GM23338 (cell line): Measurements from ENCODE around the gene ZNF324. TPM values are rescaled to one million over a fixed set of nuclear protein-coding genes. Genes with fewer than 3 reads are reported as not detected.
A peak's percentile ranks its signal among the peaks of the same experiment; 100 is the strongest.

Experiments
- ATAC-seq: fragments of 200-7000 bp; cut with Tn5 transposase; 3 replicates; pipeline ENCODE4 v1.9.1; 2020
- DNase-seq: peaks from one replicate; pipeline ENCODE4 v3.0.0-alpha.2; 2015; ENCODE audit warnings: low spot score
- H2AFZ ChIP-seq: fragments of 200-600 bp; sonication (generic); 2 replicates; pipeline ENCODE4 v1.8.0; 2016; ENCODE audit warnings: antibody characterized with exemption, mild to moderate bottlenecking, moderate library complexity
- H3F3A ChIP-seq: fragments of 200-600 bp; sonication (generic); replicated peaks from 2 replicates; pipeline ENCODE4 v1.8.0; 2017; ENCODE audit warnings: antibody characterized with exemption, mixed run types, low read depth
- H3K27ac ChIP-seq: fragments of 200-600 bp; sonication (generic); 2 replicates; pipeline ENCODE4 v1.6.1; 2016; ENCODE audit warnings: low read depth
- H3K27me3 ChIP-seq: fragments of 200-600 bp; sonication (generic); 2 replicates; pipeline ENCODE4 v1.8.0; 2016; ENCODE audit warnings: mild to moderate bottlenecking, mixed run types, moderate library complexity; ENCODE audit not compliant: insufficient read depth
- H3K36me3 ChIP-seq: fragments of 200-600 bp; sonication (generic); 2 replicates; pipeline ENCODE4 v1.8.0; 2016; ENCODE audit warnings: mild to moderate bottlenecking; ENCODE audit not compliant: insufficient read depth
- H3K4me1 ChIP-seq: fragments of 200-600 bp; sonication (generic); 2 replicates; pipeline ENCODE4 v1.8.0; 2016; ENCODE audit warnings: mild to moderate bottlenecking, moderate library complexity; ENCODE audit not compliant: insufficient read depth
- H3K4me2 ChIP-seq: fragments of 200-600 bp; sonication (generic); 2 replicates; pipeline ENCODE4 v1.7.1; 2017; ENCODE audit warnings: mixed run types
- H3K4me3 ChIP-seq: fragments of 200-600 bp; sonication (generic); 2 replicates; pipeline ENCODE4 v1.6.1; 2016; ENCODE audit warnings: mixed run types
- H3K79me2 ChIP-seq: fragments of 200-600 bp; sonication (generic); replicated peaks from 2 replicates; pipeline ENCODE4 v1.8.0; 2017; ENCODE audit warnings: mild to moderate bottlenecking; ENCODE audit not compliant: insufficient read depth
- H3K9me2 ChIP-seq: fragments of 200-600 bp; sonication (generic); 2 replicates; pipeline ENCODE4 v1.8.0; 2017; ENCODE audit not compliant: insufficient read depth
- H4K20me1 ChIP-seq: fragments of 200-600 bp; sonication (generic); replicated peaks from 2 replicates; pipeline ENCODE4 v1.8.0; 2017; ENCODE audit warnings: mild to moderate bottlenecking; ENCODE audit not compliant: insufficient read depth
- H3K27ac Mint-ChIP-seq: 2 replicates; pipeline ENCODE4 v1.8.0; 2020; ENCODE audit warnings: inconsistent platforms, mild to moderate bottlenecking, moderate library complexity, mixed read lengths
- H3K27me3 Mint-ChIP-seq: 3 replicates; pipeline ENCODE4 v1.8.0; 2022; ENCODE audit warnings: low read depth, mild to moderate bottlenecking, moderate library complexity, mixed read lengths, inconsistent platforms; ENCODE audit not compliant: insufficient read depth, poor library complexity
- H3K36me3 Mint-ChIP-seq: 3 replicates; pipeline ENCODE4 v1.8.0; 2021; ENCODE audit warnings: low read depth, mild to moderate bottlenecking, inconsistent platforms, moderate library complexity, mixed read lengths
- H3K4me1 Mint-ChIP-seq: 3 replicates; pipeline ENCODE4 v1.8.0; 2020; ENCODE audit warnings: mild to moderate bottlenecking, inconsistent platforms, mixed read lengths
- H3K4me3 Mint-ChIP-seq: 3 replicates; pipeline ENCODE4 v1.8.0; 2021; ENCODE audit warnings: moderate library complexity, mild to moderate bottlenecking, inconsistent platforms, mixed read lengths
- H3K9me3 Mint-ChIP-seq: 3 replicates; pipeline ENCODE4 v1.8.0; 2020; ENCODE audit warnings: moderate library complexity, mild to moderate bottlenecking, inconsistent platforms, mixed read lengths
- CREB1 ChIP-seq: fragments of 250-450 bp; sonication (Bioruptor Pico); IDR thresholded peaks from 2 replicates; pipeline ENCODE4 v1.5.0; 2020; ENCODE audit warnings: low read depth, mild to moderate bottlenecking, moderate library complexity
- CTCF ChIP-seq, 2 experiments: fragments of 200-600 bp in 1 of 2; sonication (generic) in 1 of 2; conservative IDR thresholded peaks; 2 replicates each; pipeline versions ENCODE4 v1.5.1 to v1.6.1; 2016 to 2017; ENCODE audit warnings: antibody characterized with exemption in 2 of 2, low read depth in 2 of 2, mild to moderate bottlenecking in 2 of 2, moderate library complexity in 1 of 2
- JUNB ChIP-seq: IDR thresholded peaks from one replicate; pipeline ENCODE4 v1.6.1; 2016; ENCODE audit warnings: antibody characterized with exemption; ENCODE audit not compliant: unreplicated experiment
- NANOG ChIP-seq: IDR thresholded peaks from 2 replicates; pipeline ENCODE4 v1.6.1; 2016; ENCODE audit warnings: antibody characterized with exemption, borderline replicate concordance
- POLR2AphosphoS5 ChIP-seq: IDR thresholded peaks from 2 replicates; pipeline ENCODE4 v1.6.1; 2016; ENCODE audit warnings: antibody characterized with exemption, low read depth
- polyA plus RNA-seq: library from polyadenylated mRNA; unstranded; fragments of >200 nt; fragmentation: Nextera tagmentation; extraction: Ambion mirVana; gene quantifications from 2 replicates; pipeline ENCODE4 v1.2.1, GENCODE V29; 2016
- total RNA-seq: library from RNA; depleted of rRNA; stranded (reverse); fragments of >200 nt; shearing (Covaris generic); gene quantifications from 2 replicates; pipeline ENCODE4 v1.2.3, GENCODE V29; 2014
- TF ChIP-seq, protein P1 (sequence below): IDR thresholded peaks from one replicate; pipeline ENCODE4 v1.6.1; 2018; ENCODE audit warnings: antibody characterized with exemption; ENCODE audit not compliant: unreplicated experiment
- TF ChIP-seq, protein P2 (sequence below): IDR thresholded peaks from 2 replicates; pipeline ENCODE4 v1.6.1; 2016; ENCODE audit warnings: antibody characterized with exemption

Gene ZNF324
- total and polyA plus RNA-seq, 2 experiments from 2014 or later: 3.9 to 15.0 TPM

DNA sequence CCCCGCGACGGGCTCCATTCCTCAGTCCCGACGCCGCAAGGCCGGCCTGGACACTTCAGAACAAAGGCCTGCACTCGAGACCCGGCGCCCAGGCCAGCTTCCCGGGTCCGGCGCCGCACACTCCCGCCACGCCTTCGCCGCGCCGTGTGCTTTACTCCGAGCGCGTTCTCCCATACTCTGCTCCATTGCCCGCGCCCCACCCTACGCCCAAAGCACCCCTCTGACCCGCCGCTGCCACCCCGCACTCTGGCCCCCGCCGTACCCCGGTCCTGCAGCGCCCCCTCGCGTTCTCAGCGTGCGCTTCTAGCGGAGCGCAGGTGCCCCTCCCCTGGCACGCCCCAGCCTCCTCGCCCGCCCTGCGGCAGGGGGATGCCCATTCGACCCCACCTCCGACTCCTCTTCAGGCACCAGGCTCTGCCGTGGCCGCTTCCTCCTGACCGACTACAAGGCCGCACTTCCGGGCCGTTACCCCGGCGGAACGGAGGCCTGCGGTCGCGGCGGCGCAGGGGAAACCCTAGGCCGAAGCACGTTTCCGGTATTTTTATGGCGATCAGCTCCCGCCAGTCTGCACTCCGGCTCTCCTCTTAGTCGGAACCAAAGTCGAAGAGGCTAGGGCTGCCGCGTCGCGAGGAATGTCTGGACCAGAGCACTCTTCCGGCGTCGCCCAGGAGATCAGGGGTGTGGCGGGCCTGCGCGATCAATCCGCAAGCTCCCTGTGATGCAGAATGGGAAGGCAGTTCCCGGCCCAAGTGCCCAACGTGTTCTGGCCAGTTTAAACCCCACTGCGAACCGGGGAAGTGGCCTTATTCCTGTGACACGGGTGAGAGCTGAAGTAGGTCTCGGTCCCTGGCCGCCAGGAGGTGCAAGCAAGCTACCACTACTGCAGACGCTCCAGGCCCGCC is 52.7 kb downstream of the ZNF324 start, which contains the start of gene ZBTB45:
Gene ZBTB45, minus strand, starts transcription at position 456 of the 902 bp plus-strand sequence. CDS start 2,137 bp downstream, outside the sequence.
- peaks cover 20% of the 10 kb centered on the region for H3K36me3 Mint-ChIP-seq
- H3K9me3 Mint-ChIP-seq: no peaks in the 10 kb centered on the region; the same call in 2 of the 3 replicates
- peak within 1 kb of the TSS; percentile 86 for H3K4me3 Mint-ChIP-seq
- no peaks in the 10 kb centered on the region for H4K20me1 ChIP-seq
- peak within 1 kb of the TSS; percentile 94 for H3K4me3 ChIP-seq
- H3K27ac Mint-ChIP-seq: peak within 1 kb of the TSS; percentile 98
- H3K27me3 Mint-ChIP-seq: peaks cover 36% of the 10 kb centered on the region
- H3K79me2 ChIP-seq: peaks cover 11% of the 10 kb centered on the region; the same call in 1 of the 2 replicates
- no peaks in the 10 kb centered on the region for H3K9me2 ChIP-seq
- peaks cover 34% of the 10 kb centered on the region for H3K4me1 ChIP-seq
- H3K4me2 ChIP-seq: peak within 1 kb of the TSS; percentile 85
- ATAC-seq (peak; percentile 76), DNase-seq (peak; percentile 97)
- peak within 1 kb of the TSS; percentile 93 for H2AFZ ChIP-seq
- H3F3A ChIP-seq: peaks cover 31% of the 10 kb centered on the region
- TF ChIP-seq, protein P1, sequence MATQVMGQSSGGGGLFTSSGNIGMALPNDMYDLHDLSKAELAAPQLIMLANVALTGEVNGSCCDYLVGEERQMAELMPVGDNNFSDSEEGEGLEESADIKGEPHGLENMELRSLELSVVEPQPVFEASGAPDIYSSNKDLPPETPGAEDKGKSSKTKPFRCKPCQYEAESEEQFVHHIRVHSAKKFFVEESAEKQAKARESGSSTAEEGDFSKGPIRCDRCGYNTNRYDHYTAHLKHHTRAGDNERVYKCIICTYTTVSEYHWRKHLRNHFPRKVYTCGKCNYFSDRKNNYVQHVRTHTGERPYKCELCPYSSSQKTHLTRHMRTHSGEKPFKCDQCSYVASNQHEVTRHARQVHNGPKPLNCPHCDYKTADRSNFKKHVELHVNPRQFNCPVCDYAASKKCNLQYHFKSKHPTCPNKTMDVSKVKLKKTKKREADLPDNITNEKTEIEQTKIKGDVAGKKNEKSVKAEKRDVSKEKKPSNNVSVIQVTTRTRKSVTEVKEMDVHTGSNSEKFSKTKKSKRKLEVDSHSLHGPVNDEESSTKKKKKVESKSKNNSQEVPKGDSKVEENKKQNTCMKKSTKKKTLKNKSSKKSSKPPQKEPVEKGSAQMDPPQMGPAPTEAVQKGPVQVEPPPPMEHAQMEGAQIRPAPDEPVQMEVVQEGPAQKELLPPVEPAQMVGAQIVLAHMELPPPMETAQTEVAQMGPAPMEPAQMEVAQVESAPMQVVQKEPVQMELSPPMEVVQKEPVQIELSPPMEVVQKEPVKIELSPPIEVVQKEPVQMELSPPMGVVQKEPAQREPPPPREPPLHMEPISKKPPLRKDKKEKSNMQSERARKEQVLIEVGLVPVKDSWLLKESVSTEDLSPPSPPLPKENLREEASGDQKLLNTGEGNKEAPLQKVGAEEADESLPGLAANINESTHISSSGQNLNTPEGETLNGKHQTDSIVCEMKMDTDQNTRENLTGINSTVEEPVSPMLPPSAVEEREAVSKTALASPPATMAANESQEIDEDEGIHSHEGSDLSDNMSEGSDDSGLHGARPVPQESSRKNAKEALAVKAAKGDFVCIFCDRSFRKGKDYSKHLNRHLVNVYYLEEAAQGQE: no peak
- TF ChIP-seq CREB1: peak; percentile 85
- peak; percentile 46 to 86 for TF ChIP-seq CTCF (conservative IDR thresholded peaks at IDR 0.05; ENCODE audit: low read depth in 2 of 2)
- 0 out of 2 replicates have a peak, but pooled peaks have one; percentile 37 for TF ChIP-seq NANOG
- TF ChIP-seq, protein P2, sequence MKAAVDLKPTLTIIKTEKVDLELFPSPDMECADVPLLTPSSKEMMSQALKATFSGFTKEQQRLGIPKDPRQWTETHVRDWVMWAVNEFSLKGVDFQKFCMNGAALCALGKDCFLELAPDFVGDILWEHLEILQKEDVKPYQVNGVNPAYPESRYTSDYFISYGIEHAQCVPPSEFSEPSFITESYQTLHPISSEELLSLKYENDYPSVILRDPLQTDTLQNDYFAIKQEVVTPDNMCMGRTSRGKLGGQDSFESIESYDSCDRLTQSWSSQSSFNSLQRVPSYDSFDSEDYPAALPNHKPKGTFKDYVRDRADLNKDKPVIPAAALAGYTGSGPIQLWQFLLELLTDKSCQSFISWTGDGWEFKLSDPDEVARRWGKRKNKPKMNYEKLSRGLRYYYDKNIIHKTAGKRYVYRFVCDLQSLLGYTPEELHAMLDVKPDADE: peak; percentile 93
- TF ChIP-seq JUNB: no peak
- TF ChIP-seq POLR2AphosphoS5: peak; percentile 77
- no peaks in the 10 kb centered on the region for H3K36me3 ChIP-seq
- H3K4me1 Mint-ChIP-seq: peaks cover 46% of the 10 kb centered on the region
- H3K27ac ChIP-seq: peak within 1 kb of the TSS; percentile 97
- no peaks in the 10 kb centered on the region for H3K27me3 ChIP-seq
